Left forelimb (tissue), 1 donor: ENCODE results near the gene MAP3K14.

ENCODE experiments used
- DNase-seq: peaks from one replicate; pipeline ENCODE4 v3.0.0-alpha.2; 2018; ENCODE audit warnings: low spot score

The MAP3K14 gene

DNA sequence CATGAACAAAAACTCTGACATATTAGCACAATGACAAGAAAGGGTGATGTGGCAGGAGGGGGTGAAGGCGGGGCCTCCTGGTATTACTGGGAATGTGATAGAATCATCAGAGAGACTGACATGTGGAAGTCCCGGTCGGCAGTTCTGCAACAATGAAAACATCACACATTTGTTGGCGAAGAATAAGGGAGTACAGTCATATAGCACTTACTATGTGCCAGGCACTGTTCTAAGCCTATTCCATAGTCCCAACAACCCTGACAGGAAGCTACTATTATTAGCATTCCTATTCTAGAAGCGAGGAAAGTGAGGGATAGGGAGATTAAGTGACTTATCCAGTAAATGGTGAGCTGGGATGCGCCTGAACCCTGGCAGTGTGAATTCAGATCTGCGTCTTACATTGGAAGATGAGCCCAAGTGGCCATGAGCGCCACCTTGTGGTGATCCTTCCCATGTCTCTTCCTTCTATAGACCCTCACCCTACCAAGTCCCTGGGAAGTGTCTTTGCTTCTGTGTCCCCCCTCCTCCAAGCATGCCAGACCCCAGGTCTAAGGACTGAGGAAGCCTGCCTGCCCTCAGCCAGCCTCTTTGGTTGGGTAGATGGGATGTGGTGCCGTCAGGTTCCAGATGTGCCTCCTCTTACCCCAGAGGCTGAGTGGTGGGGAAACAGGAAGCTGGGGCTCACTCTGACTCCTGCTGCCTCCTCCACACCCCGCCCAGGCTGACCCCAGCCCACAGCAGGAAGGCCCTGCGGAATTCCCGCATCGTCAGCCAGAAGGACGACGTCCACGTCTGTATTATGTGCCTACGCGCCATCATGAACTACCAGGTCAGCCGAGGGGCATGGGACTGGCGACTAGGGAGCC is 81.2 kb downstream of the MAP3K14 start:
- no peak for DNase-seq

DNA sequence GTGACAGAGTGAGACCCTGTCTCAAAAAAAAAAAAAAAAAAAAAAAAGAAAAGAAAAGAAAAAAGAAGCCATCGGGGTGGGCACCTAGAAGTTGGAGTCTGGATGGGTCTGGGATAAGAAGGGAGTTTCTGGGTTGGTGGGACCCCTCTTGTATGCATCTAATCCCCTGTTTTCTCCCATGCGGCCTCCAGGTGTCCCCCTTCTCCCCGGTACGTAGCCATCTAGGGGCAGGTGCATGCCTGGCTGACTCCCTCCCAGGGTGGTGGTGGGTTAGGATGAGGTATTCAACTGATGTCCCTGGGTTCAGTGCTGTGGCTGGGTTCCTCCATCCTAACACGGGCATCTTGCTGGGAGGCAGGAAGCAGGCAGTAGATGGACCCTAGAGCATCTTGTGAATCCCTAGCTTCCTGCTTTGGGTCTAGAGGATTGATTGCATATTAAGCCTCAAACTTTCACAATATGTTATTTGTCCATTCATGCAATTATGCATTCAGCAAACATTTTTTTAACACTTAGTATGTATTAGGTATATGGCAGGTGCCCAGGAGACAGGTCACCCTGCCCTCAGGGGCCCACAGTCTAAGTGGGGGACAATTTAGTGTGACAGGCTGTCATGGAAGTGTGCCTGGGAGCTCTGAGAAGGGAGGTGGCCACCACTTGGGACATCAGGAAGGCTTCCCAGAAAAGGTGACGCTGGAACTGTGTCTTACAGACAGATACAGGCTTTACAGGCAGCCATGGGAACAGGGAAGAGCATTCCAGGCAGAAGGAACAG is 82.0 kb downstream of the MAP3K14 start:
- DNase-seq = no peak

DNA sequence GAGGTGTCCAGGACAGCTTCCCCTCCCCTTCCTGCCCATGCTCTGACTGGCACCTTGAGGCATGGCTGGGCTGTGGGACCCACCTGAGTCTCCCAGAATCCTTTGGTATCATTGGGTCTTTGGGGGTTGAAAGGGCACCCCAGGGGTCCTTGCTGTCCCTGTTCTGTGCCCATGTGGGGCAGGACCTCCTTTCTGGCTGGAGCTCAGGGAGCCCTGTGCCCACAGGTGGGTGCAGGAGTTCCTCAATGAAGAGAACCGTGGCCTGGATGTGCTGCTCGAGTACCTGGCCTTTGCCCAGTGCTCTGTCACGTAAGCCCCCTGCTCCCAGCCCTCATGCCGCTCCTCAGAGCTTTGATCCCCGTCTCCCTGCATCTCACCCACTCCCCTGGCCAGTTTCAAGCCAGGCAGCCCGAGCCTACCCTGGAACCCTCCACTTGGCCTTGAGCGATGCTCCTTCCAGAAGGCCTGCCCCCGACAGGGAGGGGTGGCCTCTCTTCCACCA is 83.3 kb downstream of the MAP3K14 start:
- DNase-seq = no peak

DNA sequence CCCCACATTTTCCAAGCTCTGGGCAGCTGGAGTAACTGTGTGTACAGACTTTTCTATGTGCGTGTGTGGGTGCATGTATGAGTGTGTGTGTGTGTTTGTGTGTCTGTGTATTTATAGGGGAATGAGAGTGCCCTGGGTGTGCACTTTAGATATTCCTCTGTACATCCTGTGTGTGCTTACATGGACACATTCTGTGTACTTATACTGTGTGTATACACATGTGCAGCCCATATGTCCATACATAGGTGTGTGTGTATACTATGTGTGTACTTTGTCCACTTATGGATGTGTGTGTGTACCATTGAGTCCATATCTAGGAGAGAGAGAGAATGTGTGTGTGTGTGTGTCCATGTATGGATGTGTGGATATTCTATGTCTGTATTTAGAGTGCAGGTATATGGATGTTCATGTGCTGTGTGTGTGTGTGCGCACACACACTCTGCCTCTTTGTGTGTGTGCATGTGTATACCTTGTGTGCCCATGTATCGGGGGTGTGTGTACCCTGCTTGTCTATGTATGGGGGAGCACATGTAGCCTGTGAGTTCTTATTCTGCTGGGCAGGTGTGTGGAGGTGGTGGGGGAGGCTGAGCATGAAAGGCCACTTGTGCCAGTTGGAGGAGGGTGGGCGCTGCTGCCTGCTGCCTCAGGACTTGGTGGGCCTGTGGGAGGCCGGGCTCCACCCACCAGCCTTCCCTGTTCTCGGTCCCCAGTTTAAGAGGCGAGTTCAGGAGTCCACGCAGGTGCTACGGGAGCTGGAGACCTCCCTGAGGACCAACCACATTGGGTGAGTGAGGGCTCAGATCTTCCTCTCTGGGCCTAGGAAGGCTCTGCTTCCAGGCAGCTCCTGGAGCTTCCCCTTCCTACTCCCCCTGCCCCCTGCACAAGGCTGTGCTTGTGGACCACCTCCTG is 84.1 kb downstream of the MAP3K14 start:
- DNase-seq = peak; percentile 41

DNA sequence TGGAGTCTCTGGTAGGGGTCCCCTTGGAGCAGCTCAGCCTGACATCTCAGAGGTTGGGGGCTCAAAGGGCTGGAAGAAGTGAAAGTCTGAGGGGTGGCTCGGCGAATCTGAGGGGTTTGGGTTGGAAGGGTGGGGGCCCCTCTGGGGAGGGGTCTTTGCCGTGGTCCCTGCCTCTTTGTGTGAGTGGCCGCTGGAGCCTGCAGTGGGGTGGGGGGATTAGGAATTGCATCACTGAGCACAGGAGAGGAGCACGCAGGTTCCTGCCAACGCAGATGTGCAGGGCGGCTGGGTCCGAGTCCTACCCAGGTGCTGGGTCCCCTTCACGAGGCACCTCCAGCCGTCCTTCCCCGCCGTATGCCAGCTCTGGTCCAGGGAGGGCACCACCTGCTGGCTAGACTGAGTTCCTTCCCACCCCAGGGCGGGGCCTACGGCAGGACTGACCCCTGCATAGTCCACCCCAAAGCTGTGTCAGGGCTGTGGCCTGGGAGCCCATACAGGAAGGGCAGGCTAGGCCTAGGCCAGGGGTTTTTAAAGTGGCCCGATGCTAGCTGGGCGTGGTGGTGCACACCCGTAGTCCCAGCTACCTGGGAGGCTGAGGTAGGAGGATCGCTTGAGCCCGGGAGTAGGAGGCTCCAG is 85.2 kb downstream of the MAP3K14 start:
- DNase-seq = peak; percentile 42

DNA sequence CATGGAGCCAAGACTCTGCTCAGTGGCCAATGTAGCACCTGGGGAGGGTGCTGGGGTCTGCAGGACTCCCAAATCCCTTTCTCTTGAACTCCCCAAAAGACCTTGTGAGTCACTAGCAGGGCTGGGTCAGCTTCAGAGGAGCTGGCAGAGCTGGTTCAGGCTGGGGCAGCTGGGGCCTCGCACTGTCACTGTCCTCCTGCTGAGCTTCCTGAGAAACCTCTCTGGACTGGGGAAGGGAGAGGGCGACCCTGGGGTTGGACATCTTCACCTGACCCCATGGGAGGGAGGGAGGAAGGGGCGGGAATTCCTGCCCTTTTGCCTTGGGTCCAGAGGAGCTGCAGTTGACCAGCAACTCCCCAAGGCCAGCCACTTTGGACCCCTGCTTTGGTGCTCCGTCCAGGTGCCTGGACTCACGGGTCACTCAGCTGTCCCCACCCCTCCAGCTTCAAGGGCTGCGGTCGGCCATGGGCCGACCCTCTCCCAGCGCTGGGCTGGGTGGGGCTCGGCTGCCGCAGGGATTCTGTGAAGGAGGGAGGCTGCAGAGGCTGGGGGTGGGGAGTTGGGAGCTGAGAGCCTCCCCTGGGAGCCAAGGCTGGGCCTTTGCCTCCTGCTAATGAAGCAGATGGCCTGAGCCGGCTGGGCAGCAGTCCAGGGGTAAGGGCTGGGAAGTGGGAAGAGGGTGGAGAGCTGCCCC is 85.9 kb downstream of the MAP3K14 start:
- DNase-seq = peak; percentile 63

DNA sequence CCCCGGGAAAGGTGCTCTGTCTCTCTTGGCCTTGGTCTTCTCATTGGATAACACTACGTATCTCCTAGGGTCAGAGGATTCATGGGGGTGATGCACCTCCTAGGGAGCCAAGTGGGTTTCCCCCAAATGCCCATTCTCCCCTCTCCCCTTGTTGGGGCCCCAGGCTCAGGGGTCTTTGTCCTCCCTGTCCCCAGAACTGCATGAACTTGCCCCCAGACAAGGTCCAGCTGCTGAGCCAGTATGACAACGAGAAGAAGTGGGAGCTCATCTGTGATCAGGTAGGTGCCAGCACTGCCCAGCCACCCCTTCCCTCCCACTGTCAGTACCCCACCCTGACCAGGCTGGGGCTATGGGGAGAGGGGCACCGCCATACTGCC is 86.4 kb downstream of the MAP3K14 start:
- DNase-seq = peak; percentile 47

DNA sequence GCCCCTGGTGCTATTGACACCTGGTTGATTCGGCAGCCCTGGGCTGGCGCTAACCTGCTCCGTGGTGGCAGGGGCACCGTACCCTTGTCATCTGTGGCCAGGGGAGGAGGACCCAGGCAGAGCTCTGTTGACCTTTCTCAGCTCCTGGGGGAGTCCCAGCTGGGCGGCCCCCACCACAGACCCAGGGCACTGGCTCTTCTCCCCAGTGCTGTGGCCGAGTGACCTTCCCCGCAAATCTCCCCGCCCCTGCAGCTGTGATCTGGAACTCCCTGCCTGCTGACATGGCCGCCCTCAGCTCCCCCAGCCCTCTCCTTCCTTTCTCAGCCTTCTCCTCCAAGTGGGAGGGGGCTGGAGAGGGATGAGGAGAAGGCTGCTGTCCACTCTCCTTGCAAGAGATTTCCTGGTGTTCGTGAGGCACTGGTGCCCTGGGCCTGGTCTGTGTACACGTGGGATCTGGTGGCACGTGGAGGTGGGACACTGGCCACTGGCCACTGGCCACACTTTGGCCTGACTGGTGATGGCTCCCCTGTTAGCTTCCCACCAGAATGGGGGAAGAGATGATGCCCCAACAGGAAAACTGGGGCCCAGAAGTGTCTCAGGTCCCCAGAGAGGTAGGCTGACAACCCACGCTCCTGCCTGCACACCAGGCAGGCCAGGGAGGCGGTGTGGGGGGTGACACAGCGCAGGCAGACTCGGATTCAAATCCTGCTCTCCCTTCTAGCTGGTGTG is 87.0 kb downstream of the MAP3K14 start:
- peak; percentile 57 for DNase-seq

DNA sequence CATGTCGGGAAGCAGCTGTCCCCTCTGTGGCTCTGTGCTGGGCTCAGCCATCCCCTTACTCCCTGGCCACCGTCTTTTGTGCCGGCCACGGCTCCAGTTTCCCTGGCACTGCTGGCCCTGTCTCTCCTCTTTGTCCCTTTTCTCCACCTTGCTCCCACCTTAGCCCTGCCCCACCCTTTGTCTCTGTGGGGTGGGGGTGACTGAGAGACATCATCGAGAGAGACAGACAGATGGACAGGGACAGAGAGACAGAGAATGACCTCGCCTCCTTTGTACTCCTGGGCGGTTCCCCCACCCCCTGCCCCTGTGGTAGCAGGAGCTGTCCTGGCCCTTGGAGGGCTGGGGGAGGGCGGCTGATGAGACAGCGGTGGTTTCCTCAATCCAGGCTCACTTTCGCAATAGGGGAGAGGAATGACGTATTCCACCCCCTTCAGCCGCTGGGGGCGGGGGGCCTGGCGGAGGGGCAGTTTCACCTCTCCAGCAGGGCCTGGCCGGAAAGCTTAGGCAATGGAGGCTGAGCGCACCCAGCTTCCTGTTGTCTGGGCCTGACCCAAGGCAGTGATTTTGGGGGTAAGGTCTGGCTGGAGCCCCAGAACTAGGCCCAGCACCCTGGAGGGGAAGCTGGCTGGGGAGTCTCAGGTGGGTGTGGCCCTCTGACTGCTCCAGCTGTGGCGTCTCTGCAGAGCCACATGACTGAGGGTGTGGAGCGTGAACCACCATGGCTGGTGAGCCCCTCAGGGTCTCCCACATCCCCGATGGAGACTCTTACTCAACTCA is 87.9 kb downstream of the MAP3K14 start:
- DNase-seq = peak; percentile 58

DNA sequence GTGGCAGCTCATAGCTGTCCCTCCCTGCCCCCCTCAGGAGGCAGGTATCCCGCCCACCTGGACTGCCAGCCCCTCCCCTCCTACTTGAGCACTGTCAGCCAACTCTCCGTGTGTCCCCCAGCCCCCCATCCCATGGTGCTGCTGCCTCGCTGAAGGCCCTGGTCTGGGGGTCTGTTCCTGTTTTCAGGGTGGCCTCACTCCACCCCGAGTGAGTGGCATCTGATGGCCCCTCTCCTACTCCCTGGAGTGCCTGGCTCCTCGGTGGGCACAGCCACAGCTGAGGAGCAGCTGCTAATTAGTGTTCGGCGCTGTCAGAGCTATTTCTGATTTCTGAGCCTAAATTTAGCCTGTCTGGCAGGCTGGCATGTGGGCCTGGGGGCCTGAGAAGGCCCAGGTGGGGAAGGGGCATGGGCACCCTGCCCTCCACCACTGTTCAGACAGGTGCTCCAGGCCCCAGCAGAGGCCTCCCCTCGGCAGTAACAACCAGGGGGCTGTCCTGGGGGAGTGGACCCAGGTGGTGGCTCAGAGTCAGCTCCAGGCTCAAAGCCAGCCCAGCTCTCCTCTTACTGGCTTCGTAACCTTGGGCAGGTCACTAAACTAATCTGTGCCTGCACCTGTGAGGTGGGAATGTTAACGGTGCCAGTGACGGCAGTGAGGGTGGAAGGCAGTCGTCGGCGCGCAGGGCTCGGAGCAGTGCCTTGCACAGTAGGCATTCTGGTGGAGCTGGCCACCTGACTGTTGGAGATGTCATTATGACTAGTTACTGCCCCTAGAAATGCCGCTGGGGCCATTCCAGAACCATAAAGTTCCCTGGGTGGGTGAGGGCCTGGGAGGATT is 88.7 kb downstream of the MAP3K14 start:
- no peak for DNase-seq

DNA sequence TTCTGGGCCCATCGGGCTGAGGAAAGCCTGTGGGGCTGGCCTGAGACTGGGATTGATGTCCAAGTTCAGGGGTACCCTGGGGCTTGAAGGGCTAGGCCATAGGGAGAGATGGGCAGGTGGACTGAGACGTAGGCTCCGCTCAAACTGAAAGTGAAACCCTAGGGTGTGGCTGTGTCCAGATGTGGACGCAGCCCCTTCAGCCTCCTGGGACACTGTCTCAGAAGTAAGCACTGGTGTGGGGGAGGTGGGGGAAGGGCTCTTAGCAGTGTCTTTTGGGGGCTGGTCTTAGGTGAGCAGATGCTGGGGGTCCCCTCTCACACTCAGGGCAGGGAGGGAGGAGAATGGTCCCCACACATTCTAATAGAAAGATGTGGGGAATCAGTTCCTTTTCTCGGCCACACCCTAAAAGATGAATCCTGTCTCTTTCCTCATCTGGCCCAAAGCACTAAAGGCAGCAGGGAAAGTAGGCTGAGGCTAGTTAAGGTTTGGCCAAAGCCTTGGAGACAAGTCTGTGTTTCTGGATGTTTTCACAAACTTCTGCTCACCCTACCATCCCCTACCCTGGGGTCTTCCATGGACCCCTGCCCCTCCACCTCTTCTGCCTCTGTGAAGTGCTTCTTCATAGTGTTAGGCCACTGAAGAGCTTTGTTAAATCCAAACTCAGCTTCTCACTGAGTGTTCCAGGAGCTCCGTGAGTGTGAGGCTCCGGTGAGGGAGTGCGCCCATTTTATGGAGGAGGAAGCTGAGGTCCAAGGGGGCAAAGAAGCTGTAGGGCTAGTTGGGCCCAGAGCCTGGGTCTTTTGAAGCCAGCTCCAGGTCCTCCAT is 89.5 kb downstream of the MAP3K14 start:
- no peak for DNase-seq

DNA sequence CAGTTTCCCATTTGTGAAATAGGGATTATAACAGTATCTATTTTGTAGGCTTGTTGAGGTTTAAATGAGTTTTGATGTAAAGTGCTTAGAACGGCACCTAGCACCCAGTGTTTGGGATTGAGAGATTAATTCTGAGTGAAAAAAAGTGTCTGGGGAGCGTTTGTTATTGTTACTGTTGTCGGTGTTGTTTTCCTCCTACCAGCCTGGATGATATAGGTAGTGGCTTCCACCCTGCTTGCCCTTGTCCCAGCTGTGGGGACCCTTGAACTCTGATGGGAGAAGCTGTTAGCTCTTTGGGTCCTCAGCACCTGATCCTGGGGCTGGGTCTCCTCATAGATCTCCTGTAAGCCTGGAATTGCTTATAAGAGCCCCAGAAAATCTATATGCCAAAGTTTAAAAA is 90.2 kb downstream of the MAP3K14 start:
- DNase-seq = no peak

DNA sequence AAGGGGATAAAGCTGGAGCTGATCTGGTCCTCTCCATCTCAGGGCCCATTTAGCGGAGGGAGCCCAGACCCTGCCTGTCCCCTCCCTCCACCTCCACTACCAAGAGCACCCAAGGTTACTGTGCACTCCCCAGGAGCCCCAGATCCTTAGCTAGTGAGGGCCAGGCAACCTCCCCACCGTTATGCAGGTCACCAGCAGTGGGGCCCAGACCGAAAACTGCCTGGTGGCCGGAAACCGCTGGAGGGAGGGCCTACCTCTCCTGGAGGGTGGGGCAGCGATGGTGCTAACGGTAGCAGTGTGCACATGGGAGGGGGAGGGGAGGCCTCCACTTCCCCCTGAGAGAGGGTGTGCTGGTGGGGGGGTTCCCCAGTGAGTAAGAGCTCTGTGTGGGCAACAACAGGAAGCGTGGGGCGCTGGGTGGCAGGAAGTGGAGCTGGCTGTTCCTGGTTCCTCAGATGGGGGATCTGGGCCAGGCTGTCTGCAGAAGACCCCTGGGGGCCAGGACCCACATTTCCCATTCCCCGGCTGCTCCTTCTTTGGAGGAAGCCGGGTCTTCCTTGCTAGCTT is 90.8 kb downstream of the MAP3K14 start:
- no peak for DNase-seq

DNA sequence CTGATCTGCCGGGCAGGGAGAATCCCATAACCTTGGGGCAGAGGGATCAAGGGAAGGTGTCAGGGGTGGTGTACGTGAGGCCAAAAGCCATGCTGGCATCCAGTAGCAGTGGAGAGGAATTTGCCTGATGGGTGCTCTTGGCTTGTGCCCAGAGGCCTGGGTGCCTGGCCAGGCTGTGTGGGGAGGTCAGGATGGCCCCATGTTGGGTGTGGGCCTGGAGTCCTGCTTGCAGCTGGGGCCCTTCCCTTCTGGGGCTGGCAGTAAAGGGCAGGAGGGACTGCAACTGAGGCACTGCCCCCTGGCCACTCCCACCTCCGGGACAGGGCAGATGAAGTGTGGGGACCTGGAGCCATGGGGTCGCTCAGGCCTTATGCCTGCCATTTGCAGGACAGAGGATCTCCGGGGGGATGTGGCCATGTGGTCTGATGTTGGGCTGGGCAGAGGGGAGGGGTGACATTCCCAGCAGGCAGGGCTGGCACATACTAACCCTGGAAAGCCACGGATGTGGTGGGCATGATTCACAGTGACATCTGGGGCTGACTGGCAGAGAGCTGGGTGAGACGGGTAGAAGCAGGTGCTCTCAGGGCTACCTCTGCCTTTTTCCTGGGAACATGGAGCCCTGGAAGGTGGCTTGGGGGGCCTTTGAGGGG is 91.6 kb downstream of the MAP3K14 start:
- DNase-seq = no peak

DNA sequence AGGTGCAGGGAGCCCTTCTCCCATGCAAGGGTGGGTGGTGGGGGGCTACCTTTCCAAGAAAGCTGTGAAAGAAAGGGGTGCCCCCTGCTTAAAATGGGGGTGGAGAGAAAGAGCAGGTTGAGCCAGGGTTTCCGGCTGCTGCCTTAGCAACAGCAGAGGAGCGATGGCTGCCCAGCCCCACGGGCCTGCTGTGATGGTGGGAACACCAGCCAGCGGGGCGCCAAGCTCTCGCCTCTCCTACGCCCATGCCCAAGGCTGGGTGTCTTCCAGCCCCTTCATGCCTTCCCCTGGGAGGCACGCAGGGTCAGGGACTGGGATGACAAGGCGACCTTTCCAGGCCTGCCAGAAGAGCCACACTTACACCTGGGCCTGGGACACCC is 92.2 kb downstream of the MAP3K14 start:
- DNase-seq = no peak
